HG02623 (cell line): ENCODE results near the gene UROC1.

ENCODE experiments used
- ATAC-seq: cut with Tn5 transposase; IDR thresholded peaks from one replicate; pipeline ENCODE4 v1.9.1; 2021; ENCODE audit warnings: moderate library complexity; ENCODE audit not compliant: unreplicated experiment

The UROC1 gene

GRCh38 chr3:126446301-126446700 is 71.3 kb downstream of the UROC1 start:
- no peak for ATAC-seq

- no peak for ATAC-seq
Measured at GRCh38 chr3:126445506-126445905, 72.1 kb downstream of the UROC1 start.

- no peak for ATAC-seq
Measured at GRCh38 chr3:126442856-126443242, 74.7 kb downstream of the UROC1 start.

- ATAC-seq, result no peak
Measured at GRCh38 chr3:126442094-126442855, 75.3 kb downstream of the UROC1 start.

GRCh38 chr3:126441256-126441880 is 76.2 kb downstream of the UROC1 start:
- ATAC-seq, result no peak

GRCh38 chr3:126440709-126440995 is 76.9 kb downstream of the UROC1 start:
- no peak for ATAC-seq

GRCh38 chr3:126439968-126440708 is 77.4 kb downstream of the UROC1 start:
- ATAC-seq, result no peak

- no peak for ATAC-seq
Measured at GRCh38 chr3:126439346-126439967, 78.1 kb downstream of the UROC1 start.

- ATAC-seq, result no peak
Measured at GRCh38 chr3:126438746-126439145, 78.8 kb downstream of the UROC1 start.

GRCh38 chr3:126438186-126438585 is 79.4 kb downstream of the UROC1 start:
- ATAC-seq, result no peak

- no peak for ATAC-seq
Measured at GRCh38 chr3:126436826-126437717, 80.5 kb downstream of the UROC1 start.

- no peak for ATAC-seq
Measured at GRCh38 chr3:126435456-126436315, 81.9 kb downstream of the UROC1 start.

GRCh38 chr3:126434931-126435411 is 82.6 kb downstream of the UROC1 start:
- no peak for ATAC-seq

- no peak for ATAC-seq
Measured at GRCh38 chr3:126434264-126434590, 83.3 kb downstream of the UROC1 start.

- ATAC-seq, result no peak
Measured at GRCh38 chr3:126433496-126434263, 83.9 kb downstream of the UROC1 start.

GRCh38 chr3:126433105-126433430 is 84.5 kb downstream of the UROC1 start:
- ATAC-seq, result no peak

- no peak for ATAC-seq
Measured at GRCh38 chr3:126432361-126433104, 85.0 kb downstream of the UROC1 start.
